Sigmoid colon (tissue), 4 donors: Measurements from ENCODE around the gene ABAT.

Experiments used
- EP300 ChIP-seq, 4 donors: sonication (generic); formaldehyde crosslinking; IDR thresholded peaks; one replicate each; pipeline ENCODE4 v1.6.1; 2017; ENCODE audit warnings: antibody characterized with exemption in 4 of 4
- POLR2A ChIP-seq, 2 donors: fragments of 450-650 bp; IDR thresholded peaks; one replicate each; pipeline ENCODE4 v1.6.1; 2016; ENCODE audit warnings: antibody characterized with exemption in 2 of 2, mild to moderate bottlenecking in 2 of 2, moderate library complexity in 2 of 2
- POLR2AphosphoS5 ChIP-seq, 4 donors: sonication (generic); formaldehyde crosslinking; IDR thresholded peaks; one replicate each; pipeline ENCODE4 v1.6.1; 2017; ENCODE audit warnings: antibody characterized with exemption in 4 of 4
- TF ChIP-seq, protein P1 (sequence below), 4 experiments: fragments of 450-650 bp in 3 of 4; fragments of 200-600 bp in 1 of 4; IDR thresholded peaks; one replicate each; pipeline ENCODE4 v1.5.1; 2016 to 2019; ENCODE audit warnings: antibody characterized with exemption in 4 of 4, mild to moderate bottlenecking in 3 of 4, moderate library complexity in 2 of 4

GRCh38 chr16:8828541-8829165 lies 154.2 kb downstream of the ABAT start:
- TF ChIP-seq EP300 (IDR thresholded peaks at IDR 0.05) = no peak
- TF ChIP-seq, protein P1, sequence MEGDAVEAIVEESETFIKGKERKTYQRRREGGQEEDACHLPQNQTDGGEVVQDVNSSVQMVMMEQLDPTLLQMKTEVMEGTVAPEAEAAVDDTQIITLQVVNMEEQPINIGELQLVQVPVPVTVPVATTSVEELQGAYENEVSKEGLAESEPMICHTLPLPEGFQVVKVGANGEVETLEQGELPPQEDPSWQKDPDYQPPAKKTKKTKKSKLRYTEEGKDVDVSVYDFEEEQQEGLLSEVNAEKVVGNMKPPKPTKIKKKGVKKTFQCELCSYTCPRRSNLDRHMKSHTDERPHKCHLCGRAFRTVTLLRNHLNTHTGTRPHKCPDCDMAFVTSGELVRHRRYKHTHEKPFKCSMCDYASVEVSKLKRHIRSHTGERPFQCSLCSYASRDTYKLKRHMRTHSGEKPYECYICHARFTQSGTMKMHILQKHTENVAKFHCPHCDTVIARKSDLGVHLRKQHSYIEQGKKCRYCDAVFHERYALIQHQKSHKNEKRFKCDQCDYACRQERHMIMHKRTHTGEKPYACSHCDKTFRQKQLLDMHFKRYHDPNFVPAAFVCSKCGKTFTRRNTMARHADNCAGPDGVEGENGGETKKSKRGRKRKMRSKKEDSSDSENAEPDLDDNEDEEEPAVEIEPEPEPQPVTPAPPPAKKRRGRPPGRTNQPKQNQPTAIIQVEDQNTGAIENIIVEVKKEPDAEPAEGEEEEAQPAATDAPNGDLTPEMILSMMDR (IDR thresholded peaks at IDR 0.05) = no peak
- no peak for TF ChIP-seq POLR2AphosphoS5 (IDR thresholded peaks at IDR 0.05)
- TF ChIP-seq POLR2A (IDR thresholded peaks at IDR 0.05) = no peak
